ENCODE data around the gene MEIS1.
A peak's percentile ranks its signal among the peaks of the same experiment; 100 is the strongest.

DNA sequence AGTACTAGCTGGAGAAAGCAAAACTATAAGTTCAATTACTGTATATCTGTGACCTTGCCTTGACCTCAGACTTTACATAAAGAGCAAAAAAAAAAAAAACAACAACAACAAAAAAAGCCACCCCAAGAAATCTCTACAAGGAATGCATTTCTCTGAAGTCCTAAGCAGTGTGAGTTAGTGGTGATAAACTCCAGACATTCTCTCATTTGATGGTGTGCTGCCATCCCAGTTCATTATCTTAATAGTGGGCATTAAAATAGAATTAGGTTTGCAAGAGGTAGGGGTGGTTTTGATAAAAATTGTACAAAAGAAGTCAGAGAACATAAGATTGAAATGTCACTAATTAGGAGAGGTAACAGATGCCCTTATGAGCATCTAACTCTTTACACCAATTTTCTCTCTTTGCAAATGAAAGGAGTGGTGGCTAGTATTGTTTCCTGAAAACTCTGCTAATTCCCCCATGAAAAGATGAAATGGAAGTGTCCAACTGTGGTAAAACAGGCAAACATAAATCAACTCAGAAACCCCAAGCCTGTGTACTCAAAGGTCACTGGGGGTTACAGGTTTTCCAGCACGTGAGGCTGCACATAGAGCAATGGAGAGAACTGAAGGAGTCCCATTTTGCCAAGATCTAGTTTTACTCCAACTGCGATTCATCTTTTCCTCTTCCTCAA is 131.9 kb downstream of the MEIS1 start:
- TF ChIP-seq POLR2AphosphoS5 (IDR thresholded peaks at IDR 0.05; ENCODE audit: borderline replicate concordance, low read depth, low read length) (0 out of 2 replicates have a peak, but pooled peaks have one; percentile 34), EZH2 (IDR thresholded peaks at IDR 0.05) (no peak)
